Activated naive CD8-positive, alpha-beta T cell (primary cell): ENCODE data around the gene VAV3.
A peak's percentile ranks its signal among the peaks of the same experiment; 100 is the strongest.
"Not testable (repeated sequence)": the region's sequence is repeated elsewhere in the genome, so short reads cannot be mapped to it uniquely, and the experiment has no call there.

Experiments
- H3K27ac Mint-ChIP-seq: one replicate; pipeline ENCODE4 v1.8.0; 2021; ENCODE audit warnings: mixed read lengths
- H3K27me3 Mint-ChIP-seq: one replicate; pipeline ENCODE4 v1.8.0; 2021; ENCODE audit warnings: mixed read lengths
- H3K36me3 Mint-ChIP-seq: one replicate; pipeline ENCODE4 v1.8.0; 2021; ENCODE audit warnings: mixed read lengths
- H3K4me1 Mint-ChIP-seq: one replicate; pipeline ENCODE4 v1.8.0; 2021; ENCODE audit warnings: low read depth, mixed read lengths
- H3K4me3 Mint-ChIP-seq: one replicate; pipeline ENCODE4 v1.8.0; 2021; ENCODE audit warnings: mild to moderate bottlenecking, mixed read lengths
- H3K9me3 Mint-ChIP-seq: one replicate; pipeline ENCODE4 v1.8.0; 2021; ENCODE audit warnings: low read depth, mixed read lengths

Gene VAV3

GRCh38 chr1:107965110-107965991 is at the start of gene VAV3:
TSS of gene VAV3 (minus strand) at chr1:107965180. CDS start at chr1:107964869, 311 bp downstream.
- Mint-ChIP-seq H3K36me3 (peaks cover 2% of the 10 kb centered on the region), H3K9me3 (no peaks in the 10 kb centered on the region), H3K4me3 (peak within 1 kb of the TSS; percentile 98), H3K4me1 (peaks cover 43% of the 10 kb centered on the region), H3K27ac (peak within 1 kb of the TSS; percentile 97), H3K27me3 (no peaks in the 10 kb centered on the region)

DNA sequence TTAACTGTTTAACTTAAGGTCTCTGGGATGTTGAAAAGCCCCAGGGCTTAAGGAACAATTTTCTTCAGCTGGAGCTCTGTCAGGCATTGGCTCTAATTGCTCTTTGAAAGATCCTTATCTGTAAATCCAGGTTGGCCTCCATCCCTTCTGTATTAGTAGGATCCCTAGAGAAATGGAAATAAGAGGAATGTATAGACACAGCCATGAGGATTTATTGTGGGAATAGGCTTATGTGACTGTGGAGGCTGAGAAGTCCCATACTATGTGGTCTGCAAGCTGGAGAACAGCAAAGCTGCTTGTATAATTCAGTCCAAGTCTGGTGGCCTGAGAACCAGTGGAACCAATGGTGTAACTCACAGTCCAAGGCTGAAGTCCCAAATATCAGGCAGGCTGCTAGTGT is 47.6 kb upstream of the VAV3 start:
- peaks cover 20% of the 10 kb centered on the region for H3K4me1 Mint-ChIP-seq
- H3K36me3 Mint-ChIP-seq = no peaks in the 10 kb centered on the region
- H3K4me3 Mint-ChIP-seq = no peak overlapping the region
- no peaks in the 10 kb centered on the region for H3K9me3 Mint-ChIP-seq
- no peak overlapping the region for H3K27ac Mint-ChIP-seq
- H3K27me3 Mint-ChIP-seq = no peaks in the 10 kb centered on the region

- H3K36me3 Mint-ChIP-seq = no peaks in the 10 kb centered on the region
- peaks cover 17% of the 10 kb centered on the region for H3K4me1 Mint-ChIP-seq
- no peak overlapping the region for H3K27ac Mint-ChIP-seq
- no peaks in the 10 kb centered on the region for H3K9me3 Mint-ChIP-seq
- H3K4me3 Mint-ChIP-seq = no peak overlapping the region
- H3K27me3 Mint-ChIP-seq = no peaks in the 10 kb centered on the region
Measured at GRCh38 chr1:108011295-108011694, 46.3 kb upstream of the VAV3 start.

- Mint-ChIP-seq H3K27me3 (no peaks in the 10 kb centered on the region), H3K27ac (no peak overlapping the region), H3K9me3 (no peaks in the 10 kb centered on the region), H3K36me3 (no peaks in the 10 kb centered on the region), H3K4me3 (no peak overlapping the region), H3K4me1 (peaks cover 17% of the 10 kb centered on the region)
Measured at GRCh38 chr1:108010581-108010980, 45.6 kb upstream of the VAV3 start.

DNA sequence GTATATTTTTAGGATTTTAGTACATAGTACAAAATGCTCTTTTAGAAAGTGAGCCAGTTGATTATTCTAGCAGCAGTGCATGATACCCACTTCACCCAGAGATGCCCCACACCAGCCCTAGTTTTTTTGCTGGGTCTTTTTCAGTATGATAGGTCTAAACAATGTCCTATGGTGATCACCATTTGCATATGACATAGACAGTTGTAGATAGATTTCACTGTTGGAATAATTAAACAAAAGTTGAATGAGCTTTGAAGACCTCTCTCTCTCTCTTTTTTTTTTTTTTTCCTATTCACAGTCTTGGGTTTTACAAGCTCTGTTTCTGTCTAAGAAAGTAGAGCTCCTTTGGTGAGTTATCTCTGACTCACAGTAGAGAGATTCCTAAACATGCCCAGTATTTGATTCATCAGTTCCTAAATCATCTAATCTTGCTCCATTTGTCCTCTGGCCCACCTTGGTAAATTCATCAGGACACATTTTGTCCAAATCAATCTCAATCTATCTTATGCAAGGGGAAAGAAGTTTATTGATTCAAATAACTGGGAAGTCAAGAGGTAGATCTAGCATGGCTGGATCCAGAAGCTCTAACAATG is 44.7 kb upstream of the VAV3 start:
- Mint-ChIP-seq H3K9me3 (no peaks in the 10 kb centered on the region), H3K36me3 (no peaks in the 10 kb centered on the region), H3K4me3 (no peak overlapping the region), H3K4me1 (peaks cover 17% of the 10 kb centered on the region), H3K27me3 (no peaks in the 10 kb centered on the region), H3K27ac (no peak overlapping the region)

GRCh38 chr1:108007531-108007930 is 42.6 kb upstream of the VAV3 start:
- H3K27ac Mint-ChIP-seq = no peak overlapping the region
- H3K9me3 Mint-ChIP-seq = no peaks in the 10 kb centered on the region
- H3K27me3 Mint-ChIP-seq = no peaks in the 10 kb centered on the region
- no peak overlapping the region for H3K4me3 Mint-ChIP-seq
- peaks cover 17% of the 10 kb centered on the region for H3K4me1 Mint-ChIP-seq
- no peaks in the 10 kb centered on the region for H3K36me3 Mint-ChIP-seq

DNA sequence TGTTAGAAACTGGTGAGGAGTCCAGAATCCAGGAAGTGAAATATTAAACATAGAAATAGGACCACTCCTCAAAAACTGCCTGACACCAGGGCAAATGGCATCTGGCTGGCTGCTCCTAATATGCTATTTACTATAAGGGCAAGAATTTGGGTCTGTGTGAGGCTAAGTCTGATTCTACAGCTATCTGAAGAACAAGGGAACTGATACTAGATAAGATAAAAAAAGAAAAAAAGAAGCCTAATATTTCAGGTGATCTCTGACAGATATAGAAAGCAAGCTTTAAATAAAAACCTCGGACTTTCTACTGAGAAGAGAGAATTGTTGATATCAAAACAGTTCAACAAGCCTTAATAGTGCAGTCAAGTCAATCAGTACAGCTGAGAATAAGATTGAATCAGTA is 42.1 kb upstream of the VAV3 start:
- no peaks in the 10 kb centered on the region for H3K27me3 Mint-ChIP-seq
- no peak overlapping the region for H3K4me3 Mint-ChIP-seq
- H3K4me1 Mint-ChIP-seq = peaks cover 17% of the 10 kb centered on the region
- no peak overlapping the region for H3K27ac Mint-ChIP-seq
- no peaks in the 10 kb centered on the region for H3K36me3 Mint-ChIP-seq
- H3K9me3 Mint-ChIP-seq = no peaks in the 10 kb centered on the region

DNA sequence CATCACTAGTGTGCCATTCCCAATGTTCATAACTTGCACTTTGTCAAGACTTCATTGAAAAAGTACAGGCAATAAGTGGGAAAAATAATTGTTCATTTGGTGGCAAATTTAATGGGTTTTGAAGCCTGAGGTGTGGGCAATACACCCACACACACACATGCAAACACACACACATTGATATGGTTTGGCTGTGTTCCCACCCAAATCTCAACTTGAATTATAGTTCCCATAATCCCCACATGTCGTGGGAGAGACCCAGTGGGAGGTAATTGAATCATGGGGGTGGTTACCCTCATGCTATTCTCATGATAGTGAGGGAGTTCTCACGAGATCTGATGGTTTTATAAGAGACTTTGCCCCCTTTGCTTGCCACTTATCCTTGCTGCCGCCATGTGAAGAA is 39.9 kb upstream of the VAV3 start:
- H3K36me3 Mint-ChIP-seq, H3K4me3 Mint-ChIP-seq, H3K27ac Mint-ChIP-seq, H3K27me3 Mint-ChIP-seq, H3K9me3 Mint-ChIP-seq: not testable (repeated sequence)
- peaks cover 12% of the 10 kb centered on the region for H3K4me1 Mint-ChIP-seq

DNA sequence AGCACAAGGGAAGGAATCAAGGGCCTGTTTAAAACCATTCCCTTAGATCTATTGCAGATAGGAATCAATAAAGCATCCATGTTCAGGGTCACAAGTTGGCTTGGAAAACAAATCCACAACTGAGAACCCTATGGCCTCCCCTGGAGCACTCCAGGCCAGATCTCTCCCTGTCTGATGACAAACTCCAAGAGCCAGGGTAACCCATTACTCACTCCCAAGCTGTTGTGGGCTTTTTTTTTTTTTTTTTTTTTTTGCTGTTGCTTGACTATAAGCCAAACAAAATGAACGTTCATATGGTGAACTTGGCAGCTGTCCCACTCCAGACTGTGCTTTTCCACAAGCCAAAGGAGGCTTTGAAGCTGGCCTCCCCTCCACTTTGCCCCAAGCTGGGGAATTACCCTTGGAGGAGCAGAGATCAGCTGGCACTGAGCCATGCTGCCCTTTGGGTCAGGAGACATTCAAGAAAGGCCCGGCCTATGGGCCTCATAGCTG is 35.7 kb upstream of the VAV3 start:
- H3K27ac Mint-ChIP-seq = no peak overlapping the region

DNA sequence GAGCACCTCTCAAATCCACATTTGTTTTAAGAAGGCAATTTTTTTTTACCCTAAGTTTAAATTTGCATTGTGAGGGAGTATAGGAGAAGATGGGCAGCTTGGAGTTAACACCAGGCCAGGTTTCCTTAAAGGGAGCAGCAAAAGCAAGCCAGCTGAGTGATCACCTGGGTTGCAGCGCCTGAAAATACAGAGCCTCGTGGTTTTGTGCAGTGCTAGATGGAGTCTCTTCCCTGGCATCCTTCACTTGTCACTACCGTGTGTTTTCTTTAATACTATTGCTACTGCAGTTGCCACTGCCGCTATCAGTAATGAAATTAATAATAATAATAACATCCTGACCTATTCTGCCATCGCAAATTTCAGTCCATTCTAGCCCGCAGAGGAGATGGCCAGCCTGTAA is 35.2 kb upstream of the VAV3 start:
- H3K4me1 Mint-ChIP-seq = no peaks in the 10 kb centered on the region
- no peak overlapping the region for H3K4me3 Mint-ChIP-seq
- H3K27ac Mint-ChIP-seq = no peak overlapping the region
- H3K36me3 Mint-ChIP-seq = no peaks in the 10 kb centered on the region
- H3K9me3 Mint-ChIP-seq = no peaks in the 10 kb centered on the region
- H3K27me3 Mint-ChIP-seq = no peaks in the 10 kb centered on the region

More for the DNA sequence above, 35.7 kb upstream of the VAV3 start:
- Mint-ChIP-seq H3K27me3 (no peaks in the 10 kb centered on the region), H3K9me3 (no peaks in the 10 kb centered on the region), H3K4me1 (no peaks in the 10 kb centered on the region), H3K4me3 (no peak overlapping the region), H3K36me3 (no peaks in the 10 kb centered on the region)

- Mint-ChIP-seq H3K27ac (no peak overlapping the region), H3K4me3 (no peak overlapping the region), H3K9me3 (no peaks in the 10 kb centered on the region), H3K27me3 (no peaks in the 10 kb centered on the region), H3K36me3 (no peaks in the 10 kb centered on the region), H3K4me1 (no peaks in the 10 kb centered on the region)
Measured at GRCh38 chr1:107997866-107998265, 32.9 kb upstream of the VAV3 start.

DNA sequence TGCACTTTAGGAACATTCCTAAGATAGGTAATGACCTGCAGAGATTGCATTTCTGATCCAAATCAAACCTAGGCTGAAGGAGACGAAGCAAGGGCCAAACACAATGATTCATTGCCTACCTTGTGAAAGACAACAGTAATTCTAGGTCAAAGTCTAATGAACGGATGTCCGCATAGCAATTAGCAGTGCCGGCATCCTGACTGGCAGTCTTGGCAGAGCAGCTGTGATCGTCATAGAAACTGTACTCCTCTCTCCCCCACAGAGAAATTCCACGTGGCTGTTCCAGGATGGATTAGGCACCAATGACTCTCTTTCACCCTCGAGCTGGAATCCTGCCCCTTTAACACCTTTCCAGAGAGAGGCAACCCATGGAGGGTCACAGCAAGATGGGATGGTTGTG is 28.9 kb upstream of the VAV3 start:
- Mint-ChIP-seq H3K27ac (no peak overlapping the region), H3K9me3 (no peaks in the 10 kb centered on the region), H3K4me1 (no peaks in the 10 kb centered on the region), H3K36me3 (no peaks in the 10 kb centered on the region), H3K4me3 (no peak overlapping the region), H3K27me3 (no peaks in the 10 kb centered on the region)

GRCh38 chr1:107992347-107992746 is 27.4 kb upstream of the VAV3 start:
- Mint-ChIP-seq H3K27ac (no peak overlapping the region), H3K27me3 (no peaks in the 10 kb centered on the region), H3K36me3 (no peaks in the 10 kb centered on the region), H3K9me3 (no peaks in the 10 kb centered on the region), H3K4me1 (no peaks in the 10 kb centered on the region), H3K4me3 (no peak overlapping the region)

- Mint-ChIP-seq H3K4me3 (no peak overlapping the region), H3K27ac (no peak overlapping the region), H3K9me3 (no peaks in the 10 kb centered on the region), H3K36me3 (no peaks in the 10 kb centered on the region), H3K4me1 (no peaks in the 10 kb centered on the region), H3K27me3 (no peaks in the 10 kb centered on the region)
Measured at GRCh38 chr1:107991371-107992066, 26.5 kb upstream of the VAV3 start.

DNA sequence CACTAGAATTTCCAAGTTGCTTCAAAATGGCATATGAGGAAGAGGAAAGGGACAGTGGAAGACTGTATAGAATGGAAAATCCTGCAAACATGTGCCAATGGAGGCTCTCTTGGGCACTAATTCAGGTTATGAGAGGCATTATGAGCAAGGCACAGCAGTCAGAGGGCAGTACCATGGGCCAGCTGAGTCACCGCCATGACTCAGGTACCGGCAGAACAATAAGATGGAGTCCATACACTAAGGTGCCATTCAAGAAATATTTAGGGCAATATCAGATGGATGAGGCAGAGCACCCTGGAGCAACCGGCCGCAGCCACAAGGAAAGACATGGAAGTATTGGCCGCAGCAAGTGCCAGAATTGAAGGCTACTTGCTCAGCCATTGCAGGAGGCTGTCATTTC is 25.6 kb upstream of the VAV3 start:
- Mint-ChIP-seq H3K9me3 (no peaks in the 10 kb centered on the region), H3K36me3 (no peaks in the 10 kb centered on the region), H3K27ac (no peak overlapping the region), H3K4me3 (no peak overlapping the region), H3K4me1 (no peaks in the 10 kb centered on the region), H3K27me3 (no peaks in the 10 kb centered on the region)
